Stimulated activated CD8-positive, alpha-beta memory T cell treated with anti-CD3 and anti-CD28 coated beads, Interleukin-7, amount 100 ng/mL, for 48 hours (primary cell): ENCODE data around the gene EBF3.

Experiments used
- DNase-seq, 2 donors: peaks; one replicate each; pipeline ENCODE4 v3.0.0-alpha.2; 2020; ENCODE audit warnings: low read depth in 1 of 2; ENCODE audit errors: extremely low read depth in 1 of 2

Gene EBF3

GRCh38 chr10:129811208-129811607 is 152.9 kb downstream of the EBF3 start:
- DNase-seq = no peak

- no peak for DNase-seq
Measured at GRCh38 chr10:129809841-129810240, 154.2 kb downstream of the EBF3 start.

GRCh38 chr10:129809431-129809830 is 154.6 kb downstream of the EBF3 start:
- no peak for DNase-seq

GRCh38 chr10:129808092-129808983 is 155.7 kb downstream of the EBF3 start:
- no peak for DNase-seq

- DNase-seq = no peak
Measured at GRCh38 chr10:129807211-129807610, 156.9 kb downstream of the EBF3 start.

GRCh38 chr10:129800796-129801340 is 163.2 kb downstream of the EBF3 start:
- DNase-seq = no peak

- DNase-seq = no peak
Measured at GRCh38 chr10:129799942-129800341, 164.1 kb downstream of the EBF3 start.

- DNase-seq = no peak
Measured at GRCh38 chr10:129796710-129797420, 167.2 kb downstream of the EBF3 start.

- no peak for DNase-seq
Measured at GRCh38 chr10:129793996-129794395, 170.1 kb downstream of the EBF3 start.

GRCh38 chr10:129793479-129793878 is 170.6 kb downstream of the EBF3 start:
- no peak for DNase-seq

- DNase-seq = no peak
Measured at GRCh38 chr10:129792864-129793263, 171.2 kb downstream of the EBF3 start.

- DNase-seq = no peak
Measured at GRCh38 chr10:129792141-129792540, 171.9 kb downstream of the EBF3 start.

GRCh38 chr10:129790715-129791446 is 173.2 kb downstream of the EBF3 start:
- no peak for DNase-seq

GRCh38 chr10:129788215-129788614 is 175.9 kb downstream of the EBF3 start:
- DNase-seq = no peak

GRCh38 chr10:129787557-129787956 is 176.5 kb downstream of the EBF3 start:
- DNase-seq = no peak

GRCh38 chr10:129786216-129786615 is 177.9 kb downstream of the EBF3 start:
- no peak for DNase-seq

GRCh38 chr10:129785536-129785981 is 178.5 kb downstream of the EBF3 start:
- no peak for DNase-seq
